Liver (tissue), 9 donors: ENCODE results near the gene ST8SIA6. TPM values are rescaled to one million over a fixed set of nuclear protein-coding genes. Genes with fewer than 3 reads are reported as not detected.

Experiments used
- DNase-seq: peaks from one replicate; pipeline ENCODE4 v3.0.0-alpha.2; 2017; ENCODE audit warnings: low spot score
- H3K27ac ChIP-seq, 2 donors: one replicate each; pipeline ENCODE4 v1.7.0; 2013; ENCODE audit warnings: inconsistent platforms in 2 of 2, low read length in 2 of 2, control low read depth in 1 of 2, low read depth in 1 of 2, mild to moderate bottlenecking in 1 of 2
- H3K27me3 ChIP-seq, 4 donors: one replicate each; pipeline versions ENCODE4 v1.6.1 to v1.7.0; 2013; ENCODE audit warnings: low read length in 3 of 4, inconsistent platforms in 1 of 4, mild to moderate bottlenecking in 1 of 4, moderate library complexity in 1 of 4; ENCODE audit not compliant: control insufficient read depth in 4 of 4, insufficient read depth in 4 of 4
- H3K36me3 ChIP-seq, 4 donors: one replicate each; pipeline versions ENCODE4 v1.6.1 to v1.7.0; 2013; ENCODE audit warnings: low read length in 3 of 4, mild to moderate bottlenecking in 3 of 4, low read depth in 1 of 4, moderate library complexity in 1 of 4; ENCODE audit not compliant: control insufficient read depth in 4 of 4, insufficient read depth in 3 of 4
- H3K4me1 ChIP-seq, 4 donors: one replicate each; pipeline versions ENCODE4 v1.6.1 to v1.7.0; 2013; ENCODE audit warnings: low read length in 3 of 4, mild to moderate bottlenecking in 3 of 4, moderate library complexity in 1 of 4; ENCODE audit not compliant: control insufficient read depth in 4 of 4, insufficient read depth in 4 of 4
- H3K4me3 ChIP-seq, 3 donors: one replicate each; pipeline versions ENCODE4 v1.6.1 to v1.7.0; 2013; ENCODE audit warnings: low read length in 3 of 3, control low read depth in 1 of 3, low read depth in 1 of 3, mild to moderate bottlenecking in 1 of 3
- H3K9ac ChIP-seq, 2 donors: one replicate each; pipeline ENCODE4 v1.7.0; 2013; ENCODE audit warnings: low read length in 2 of 2, mild to moderate bottlenecking in 2 of 2, moderate library complexity in 2 of 2, control low read depth in 1 of 2, low read depth in 1 of 2
- H3K9me3 ChIP-seq, 4 donors: one replicate each; pipeline versions ENCODE4 v1.6.1 to v1.7.0; 2013; ENCODE audit warnings: low read length in 3 of 4; ENCODE audit not compliant: control insufficient read depth in 4 of 4
- ATF3 ChIP-seq: IDR thresholded peaks from 2 replicates; pipeline ENCODE4 v1.6.1; 2016; ENCODE audit warnings: antibody characterized with exemption
- CTCF ChIP-seq: fragments of 150-350 bp; IDR thresholded peaks from 2 replicates; pipeline ENCODE4 v1.5.1; 2017; ENCODE audit warnings: improper control_type of control experiment, low read depth, low read length; ENCODE audit not compliant: missing input control
- EGR1 ChIP-seq, 2 donors: IDR thresholded peaks; 2 replicates each; pipeline ENCODE4 v1.6.1; 2016 to 2018; ENCODE audit warnings: antibody characterized with exemption in 2 of 2, low read depth in 2 of 2
- FOXA1 ChIP-seq: IDR thresholded peaks from 2 replicates; pipeline ENCODE4 v1.6.1; 2016; ENCODE audit warnings: antibody characterized with exemption
- FOXA2 ChIP-seq: IDR thresholded peaks from 2 replicates; pipeline ENCODE4 v1.6.1; 2016; ENCODE audit warnings: antibody characterized with exemption
- HNF4A ChIP-seq, 2 donors: conservative IDR thresholded peaks; 2 replicates each; pipeline ENCODE4 v1.6.1; 2016; ENCODE audit warnings: antibody characterized with exemption in 2 of 2, mild to moderate bottlenecking in 2 of 2
- HNF4G ChIP-seq: IDR thresholded peaks from 2 replicates; pipeline ENCODE4 v1.6.1; 2016; ENCODE audit warnings: antibody characterized with exemption
- JUND ChIP-seq, 2 donors: IDR thresholded peaks; 2 replicates each; pipeline ENCODE4 v1.6.1; 2016; ENCODE audit warnings: antibody characterized with exemption in 2 of 2
- MAX ChIP-seq: IDR thresholded peaks from 2 replicates; pipeline ENCODE4 v1.6.1; 2016; ENCODE audit warnings: antibody characterized with exemption
- NR2F2 ChIP-seq: IDR thresholded peaks from 2 replicates; pipeline ENCODE4 v1.6.1; 2016; ENCODE audit warnings: antibody characterized with exemption
- RAD21 ChIP-seq, 2 donors: IDR thresholded peaks; 2 replicates each; pipeline ENCODE4 v1.6.1; 2016; ENCODE audit warnings: antibody characterized with exemption in 2 of 2, mild to moderate bottlenecking in 2 of 2
- REST ChIP-seq: IDR thresholded peaks from 2 replicates; pipeline ENCODE4 v1.6.1; 2016; ENCODE audit warnings: antibody characterized with exemption, mild to moderate bottlenecking
- RXRA ChIP-seq, 2 donors: IDR thresholded peaks; 2 replicates each; pipeline ENCODE4 v1.6.1; 2017 to 2018; ENCODE audit warnings: antibody characterized with exemption in 2 of 2, mild to moderate bottlenecking in 1 of 2
- SP1 ChIP-seq: IDR thresholded peaks from 2 replicates; pipeline ENCODE4 v1.6.1; 2018; ENCODE audit warnings: antibody characterized with exemption, mild to moderate bottlenecking
- TAF1 ChIP-seq: conservative IDR thresholded peaks from 2 replicates; pipeline ENCODE4 v1.6.1; 2016; ENCODE audit warnings: antibody characterized with exemption, mild to moderate bottlenecking
- YY1 ChIP-seq: IDR thresholded peaks from 2 replicates; pipeline ENCODE4 v1.6.1; 2016; ENCODE audit warnings: antibody characterized with exemption, mild to moderate bottlenecking
- WGBS: extraction: QIAGEN DNeasy Blood & Tissue Kit; methylation state at CpG from one replicate; pipeline ENCODE4 v1.1.7; 2013; 5-methylcytosine and 5-hydroxymethylcytosine counted together
- polyA plus RNA-seq, 2 donors: library from polyadenylated mRNA; stranded (reverse) in 1 of 2; unstranded in 1 of 2; fragments of 200-250 nt in 1 of 2; fragments of >200 nt in 1 of 2; fragmentation: Nextera tagmentation in 1 of 2; extraction: Ambion mirVana in 1 of 2; gene quantifications; one replicate each; pipeline versions ENCODE4 v1.2.1 to v1.2.3, GENCODE V29; 2013 to 2015
- total RNA-seq, 2 donors: library from RNA; depleted of rRNA; stranded (reverse); fragments of >200 nt; gene quantifications; one replicate each; pipeline ENCODE4 v1.2.3, GENCODE V29; 2014
- donor health status: healthy.
- donor health status: healthy.
- donor health status: healthy.
- donor health status: healthy.
- donor health status: healthy.

ST8SIA6 gene
- total and polyA plus RNA-seq, 4 donors: 0.53 to 5.8 (median 1.0) TPM

- TF ChIP-seq HNF4A (conservative IDR thresholded peaks at IDR 0.05) (no peak), CTCF (no peak), REST (no peak), NR2F2 (no peak), YY1 (no peak)
- Histone ChIP-seq H3K9ac (no peak overlapping the region), H3K36me3 (no peaks in the 10 kb centered on the region), H3K9me3 (no peaks in the 10 kb centered on the region), H3K4me3 (no peak overlapping the region), H3K27me3 (peaks cover 0 to 2% (median 0%) of the 10 kb centered on the region in 4 donors), H3K27ac (no peak overlapping the region), H3K4me1 (no peaks in the 10 kb centered on the region)
- 72% methylated on average over 5 of the region's 5 CpGs for WGBS
- no peak for DNase-seq
Measured at GRCh38 chr10:17464545-17464944, 10.2 kb upstream of the ST8SIA6 start.

- no peaks in the 10 kb centered on the region for H3K4me1 ChIP-seq
Measured at GRCh38 chr10:17460756-17461155, 6.4 kb upstream of the ST8SIA6 start.

More at GRCh38 chr10:17460756-17461155, 6.4 kb upstream of the ST8SIA6 start:
- Histone ChIP-seq H3K9ac (no peak overlapping the region), H3K9me3 (no peaks in the 10 kb centered on the region), H3K27me3 (peaks cover 0 to 3% (median 0%) of the 10 kb centered on the region in 4 donors), H3K36me3 (no peaks in the 10 kb centered on the region), H3K27ac (no peak overlapping the region), H3K4me3 (no peak overlapping the region)
- no peak for TF ChIP-seq TAF1
- TF ChIP-seq NR2F2: no peak
- no peak for TF ChIP-seq HNF4G
- no peak for TF ChIP-seq CTCF
- TF ChIP-seq FOXA1: no peak
- no peak for TF ChIP-seq RAD21 (IDR thresholded peaks at IDR 0.05)
- TF ChIP-seq REST: no peak
- TF ChIP-seq FOXA2: no peak
- no peak for TF ChIP-seq RXRA (IDR thresholded peaks at IDR 0.05)
- no peak for TF ChIP-seq SP1
- no peak for TF ChIP-seq ATF3
- TF ChIP-seq MAX: no peak
- TF ChIP-seq YY1: no peak
- no peak for TF ChIP-seq JUND (IDR thresholded peaks at IDR 0.05)
- no peak for TF ChIP-seq EGR1 (IDR thresholded peaks at IDR 0.05; ENCODE audit: low read depth in 2 of 2)
- no peak for TF ChIP-seq HNF4A (conservative IDR thresholded peaks at IDR 0.05)
- DNase-seq: no peak
